Activated CD4-positive, CD25-positive, alpha-beta regulatory T cell (primary cell): ENCODE data around the gene ERC1.
"Not testable (repeated sequence)": the region's sequence is repeated elsewhere in the genome, so short reads cannot be mapped to it uniquely, and the experiment has no call there.

Experiments used
- DNase-seq, 4 experiments: peaks; one replicate each; lab custom pipeline; 2025; lab: John Stamatoyannopoulos, UW

ERC1 gene

DNA sequence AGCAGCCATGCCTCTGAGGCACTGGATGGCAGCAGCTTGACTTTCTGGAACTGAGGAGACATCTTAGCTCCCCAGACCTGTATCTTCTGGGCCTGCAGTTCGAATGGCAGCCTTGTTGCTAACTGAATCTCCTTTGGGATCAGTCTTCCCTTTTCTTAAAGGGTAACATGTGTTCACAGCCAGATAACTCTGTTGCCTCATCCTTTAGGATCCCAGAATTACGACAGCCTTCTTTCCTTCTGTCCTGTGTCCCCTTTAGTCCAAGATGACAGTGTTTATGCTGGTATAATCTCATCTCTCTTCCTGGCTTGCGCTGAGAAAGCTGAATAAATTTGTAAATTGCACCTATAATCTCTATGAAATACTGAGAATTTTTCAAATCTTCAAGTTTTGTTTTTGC, 9.1 kb upstream of the ERC1 start:
- no peak for DNase-seq

DNA sequence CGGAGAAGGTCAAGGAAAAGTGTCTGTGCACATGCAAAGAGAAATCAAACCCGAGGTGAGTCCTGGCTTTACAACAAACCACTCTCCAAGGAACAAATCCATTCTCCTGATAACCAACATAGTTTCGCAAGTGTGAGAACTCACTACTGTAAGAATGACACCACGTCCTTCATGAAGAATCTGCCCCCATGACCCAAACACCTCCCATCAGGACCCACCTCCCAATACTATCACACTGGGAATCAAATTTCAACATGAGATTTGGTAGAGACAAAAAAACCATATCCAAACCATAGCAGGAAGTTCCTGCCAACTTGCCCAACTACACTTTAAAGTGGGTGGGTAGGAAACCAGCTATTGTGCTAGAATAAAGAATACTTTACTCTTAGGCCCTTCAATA, 2.4 kb upstream of the ERC1 start:
- no peak for DNase-seq

DNA sequence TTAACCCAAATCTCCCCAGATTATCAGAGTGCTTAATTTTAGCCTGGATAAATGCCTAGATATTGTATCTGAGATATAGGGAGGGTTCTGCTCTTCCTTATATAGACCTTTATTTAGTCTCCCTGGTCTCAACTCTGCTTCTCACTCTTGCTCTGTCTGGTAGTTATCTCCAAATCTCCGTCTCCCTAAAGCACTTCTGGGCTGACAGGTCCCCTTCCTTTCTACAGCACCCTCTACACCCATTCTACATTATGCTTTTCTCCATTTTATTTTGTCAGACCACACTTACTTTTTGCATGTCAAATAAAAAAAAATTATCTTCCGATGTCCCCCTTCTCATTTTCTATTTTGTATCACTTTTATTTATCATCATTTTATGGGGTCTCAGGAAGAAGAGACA, 2.0 kb upstream of the ERC1 start:
- no peak for DNase-seq

DNA sequence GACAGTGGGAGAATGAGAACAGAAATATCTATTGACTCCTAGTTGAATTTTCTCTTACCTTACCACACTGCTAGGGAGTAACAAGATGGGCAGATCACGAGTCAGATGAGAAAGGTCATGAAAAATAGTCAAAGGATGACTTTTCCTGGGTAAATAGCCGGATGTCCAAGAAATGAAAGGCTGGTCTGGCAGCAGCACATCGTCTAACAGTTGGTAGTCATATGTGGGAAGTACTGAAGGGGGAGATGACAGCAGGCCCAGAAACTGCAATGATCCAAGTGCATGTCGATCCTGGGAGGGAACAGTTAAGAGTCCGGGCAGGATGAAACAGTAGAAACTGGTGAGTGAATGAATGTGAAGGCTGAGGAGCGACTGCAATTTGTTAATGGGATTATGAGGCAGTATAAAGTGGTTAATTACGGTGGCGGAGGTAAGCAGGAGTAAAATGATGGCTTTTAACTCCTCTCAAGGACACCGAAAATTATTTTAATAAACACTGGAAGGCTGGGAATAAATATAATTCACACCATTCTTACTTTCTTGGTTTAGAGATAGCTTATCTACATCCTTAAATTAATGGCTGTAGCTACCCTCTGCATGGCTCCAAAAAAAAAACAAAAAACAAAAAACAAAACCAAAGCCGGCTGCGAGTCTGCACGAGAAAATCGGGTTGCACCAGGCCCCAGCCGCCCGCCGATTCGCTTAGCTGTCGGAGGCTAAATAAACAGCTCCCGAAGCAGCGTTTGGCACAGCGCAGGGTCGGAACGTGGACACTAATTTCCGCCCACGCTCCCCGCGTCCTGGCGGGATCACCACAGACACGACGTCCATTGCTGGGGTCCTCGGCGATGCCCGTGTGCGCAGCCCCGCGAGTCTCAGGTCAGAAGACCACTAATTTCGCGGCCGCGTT, 1.0 kb upstream of the ERC1 start:
- peak in 3 of 4 experiments; percentile 13 to 36 (median 23) for DNase-seq

DNA sequence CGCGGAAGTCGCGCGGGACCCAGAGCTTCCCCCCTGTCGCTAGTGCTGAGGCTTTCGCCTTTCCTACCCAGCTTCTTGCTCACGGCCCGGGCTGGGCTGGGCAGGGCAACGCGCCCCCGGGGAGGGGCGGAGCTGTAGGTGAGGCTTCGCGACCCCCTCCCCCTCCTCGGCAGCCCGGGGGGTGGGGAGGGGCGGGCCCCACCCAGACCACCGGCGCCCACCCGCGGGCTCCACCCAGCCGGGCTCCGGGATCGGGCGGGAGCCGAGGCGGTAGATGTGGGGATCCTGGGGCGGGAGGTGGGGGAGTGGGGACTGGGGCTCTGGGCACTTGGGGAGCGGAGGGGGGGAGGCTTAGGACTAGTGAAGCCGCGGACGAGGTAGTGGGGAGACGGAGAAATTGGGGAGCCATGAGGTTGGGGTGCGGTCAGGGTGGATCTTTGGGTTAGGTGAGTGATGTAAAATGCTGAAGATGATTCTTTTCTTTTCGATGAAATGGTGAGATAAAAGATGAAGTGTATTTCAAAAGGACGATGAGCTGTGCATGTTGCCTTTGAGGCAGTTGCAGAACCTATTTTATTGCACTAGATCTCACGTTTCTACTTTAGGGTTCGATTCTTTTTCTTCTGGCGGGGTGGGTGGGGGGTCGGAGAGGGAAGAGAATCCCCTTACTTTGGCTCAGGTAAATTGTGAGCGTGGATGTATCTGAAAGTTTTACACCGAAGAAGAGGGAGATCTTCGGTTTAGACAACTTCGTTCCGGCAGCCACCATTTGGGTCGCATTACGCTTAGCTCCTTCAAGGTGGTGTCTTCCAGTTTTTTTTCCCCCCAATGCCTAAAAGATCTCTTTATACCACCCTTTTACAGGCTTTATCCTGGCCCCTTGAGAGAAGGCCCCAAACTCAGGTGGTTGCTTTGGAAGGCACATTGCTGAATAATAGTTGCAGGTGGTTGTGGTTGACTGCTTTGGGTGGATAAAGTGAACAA, 619 bp downstream of the ERC1 start:
- peak in 1 of 4 experiments; percentile 27 for DNase-seq

- no peak for DNase-seq
Measured at GRCh38 chr12:992647-993046, 1.6 kb downstream of the ERC1 start.

DNA sequence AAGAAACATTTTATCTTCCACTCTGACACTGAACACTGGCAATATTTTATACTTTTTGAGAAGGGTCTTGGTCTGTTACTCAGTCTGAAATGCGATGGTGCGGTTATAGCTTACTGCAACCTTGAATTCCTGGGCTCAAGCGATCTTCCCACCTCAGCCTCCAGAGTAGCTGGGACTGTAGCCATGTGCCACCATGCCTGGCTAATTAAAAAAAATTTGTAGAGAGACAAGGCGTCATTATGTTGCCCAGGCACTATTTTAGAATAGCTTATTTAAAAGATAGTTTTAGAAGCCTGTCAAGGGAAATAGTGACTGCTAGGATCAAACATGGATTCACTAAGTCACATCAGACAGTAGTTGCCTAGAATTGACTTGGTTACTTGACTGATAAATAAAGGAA, 5.9 kb downstream of the ERC1 start:
- DNase-seq: no peak

- no peak for DNase-seq
Measured at GRCh38 chr12:997505-997904, 6.5 kb downstream of the ERC1 start.

- no peak for DNase-seq
Measured at GRCh38 chr12:998020-998874, 7.2 kb downstream of the ERC1 start.

GRCh38 chr12:999736-1000135, 8.7 kb downstream of the ERC1 start:
- DNase-seq: not testable (repeated sequence)

GRCh38 chr12:1001507-1001906, 10.5 kb downstream of the ERC1 start:
- DNase-seq: no peak

DNA sequence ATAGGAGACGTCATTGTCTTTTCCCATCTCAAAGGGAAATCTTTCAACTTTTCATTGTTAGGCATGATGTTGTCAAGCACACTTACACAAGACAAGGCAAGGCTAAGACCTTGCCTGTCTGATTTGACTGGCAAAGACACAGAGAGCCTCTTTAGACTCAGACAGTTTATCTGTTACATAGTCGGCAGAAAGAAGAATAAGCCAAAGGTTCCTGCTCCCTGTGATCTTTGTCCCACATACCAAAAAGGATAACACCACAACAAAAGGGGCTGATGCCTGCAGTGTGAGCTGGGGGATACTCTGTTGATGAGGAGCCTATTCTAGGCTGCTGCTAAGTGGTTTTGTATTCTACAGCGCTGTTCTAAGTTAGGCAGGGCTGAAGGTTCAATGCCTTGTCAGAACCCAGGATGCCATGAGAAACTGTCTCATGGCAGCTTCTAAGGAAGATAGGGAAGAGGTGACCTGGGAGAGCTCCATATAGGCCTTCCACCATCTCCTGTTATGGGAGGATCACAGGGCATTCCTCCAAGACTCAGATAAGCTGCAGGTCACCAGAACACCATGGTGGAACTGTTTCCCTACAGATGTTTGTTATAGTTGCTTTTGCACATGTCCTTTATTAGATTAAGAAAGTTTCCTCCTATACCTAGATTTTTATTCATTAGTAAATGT, 12.7 kb downstream of the ERC1 start:
- no peak for DNase-seq

- DNase-seq: no peak
Measured at GRCh38 chr12:1006255-1006654, 15.2 kb downstream of the ERC1 start.

DNA sequence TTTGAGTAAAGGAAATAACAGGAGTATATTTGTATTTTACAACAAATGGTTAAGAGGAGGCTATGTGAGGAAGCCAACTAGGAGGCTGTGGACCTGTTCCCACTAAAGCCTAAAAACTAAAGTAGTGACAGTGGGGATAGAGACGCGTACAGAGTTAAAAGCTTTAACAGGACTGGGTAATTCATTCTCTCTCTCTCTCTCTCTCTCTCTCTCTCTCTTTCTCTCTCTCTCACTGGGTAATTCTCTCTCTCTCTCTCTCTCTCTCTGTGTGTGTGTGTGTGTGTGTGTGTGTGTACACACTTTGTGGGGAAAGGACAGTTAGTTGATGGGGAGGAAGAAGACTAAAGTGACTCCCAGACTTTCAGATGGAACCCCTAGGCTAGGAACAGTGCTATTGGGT, 16.3 kb downstream of the ERC1 start:
- no peak for DNase-seq

DNA sequence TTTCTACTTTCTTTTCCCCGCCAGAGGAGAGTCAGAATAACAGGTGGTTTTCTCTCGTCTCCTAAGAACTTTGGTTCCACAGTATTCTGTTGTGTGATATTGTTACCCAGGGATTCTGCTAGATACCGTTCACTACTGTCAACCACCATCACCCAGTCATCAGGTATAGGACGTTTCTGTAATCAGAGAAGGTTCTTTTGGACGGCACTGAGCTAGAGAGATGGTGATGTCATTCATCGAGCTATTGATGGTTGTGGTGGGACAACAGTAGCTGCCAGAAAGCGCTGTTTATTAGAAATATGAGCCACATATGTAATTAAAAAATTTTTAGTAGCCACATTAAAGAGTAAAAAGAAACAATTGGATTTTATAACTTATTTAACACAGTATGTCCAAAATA, 17.0 kb downstream of the ERC1 start:
- DNase-seq: no peak

DNA sequence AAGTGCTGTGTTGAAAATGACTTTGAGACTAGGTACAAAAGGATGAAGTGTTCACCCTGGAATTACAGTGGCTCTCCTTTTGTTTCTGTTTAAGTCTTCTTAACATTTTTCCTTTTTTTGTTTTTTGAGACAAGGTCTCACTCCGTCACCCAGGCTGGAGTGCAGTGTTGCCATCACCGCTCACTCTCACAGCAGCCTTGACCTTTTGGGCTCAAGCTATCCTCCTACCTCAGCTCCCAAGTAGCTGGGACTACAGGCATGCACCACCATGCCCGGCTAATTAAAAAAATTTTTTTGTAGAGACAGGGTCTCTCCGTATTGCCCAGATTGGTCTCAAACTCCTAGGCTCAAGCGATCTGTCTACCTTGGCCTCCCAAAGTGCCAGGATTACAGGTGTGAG, 20.1 kb downstream of the ERC1 start:
- DNase-seq: no peak

GRCh38 chr12:1013618-1014489, 22.8 kb downstream of the ERC1 start:
- DNase-seq: no peak

- DNase-seq: no peak
Measured at GRCh38 chr12:1019283-1019682, 28.3 kb downstream of the ERC1 start.

GRCh38 chr12:1020389-1020788, 29.4 kb downstream of the ERC1 start:
- no peak for DNase-seq
